Esophagus mucosa (tissue), 1 donor: ENCODE data around the gene SPG7. TPM values are rescaled to one million over a fixed set of nuclear protein-coding genes. Genes with fewer than 3 reads are reported as not detected.
A peak's percentile ranks its signal among the peaks of the same experiment; 100 is the strongest.
"Not testable (repeated sequence)": the region's sequence is repeated elsewhere in the genome, so short reads cannot be mapped to it uniquely, and the experiment has no call there.

Source experiments
- ATAC-seq: fragments of 200-7000 bp; cut with Tn5 transposase; one replicate; pipeline ENCODE4 v1.9.1; 2020
- total RNA-seq: library from RNA; stranded (reverse); gene quantifications from one replicate; pipeline ENCODE4 v1.2.4, GENCODE V29; 2023
- donor health status: DM: yes; HTN: yes; CAD: no.

The SPG7 gene
- 48.0 TPM for total RNA-seq

- peak; percentile 93 for ATAC-seq
These were observed at the start of gene SPG7 for GRCh38 chr16:89507834-89508590. Gene SPG7 (plus strand): TSS chr16:89508403. CDS start chr16:89508418, 15 bp downstream.

GRCh38 chr16:89458551-89458950, 49.7 kb upstream of the SPG7 start:
- peak; percentile 72 for ATAC-seq

DNA sequence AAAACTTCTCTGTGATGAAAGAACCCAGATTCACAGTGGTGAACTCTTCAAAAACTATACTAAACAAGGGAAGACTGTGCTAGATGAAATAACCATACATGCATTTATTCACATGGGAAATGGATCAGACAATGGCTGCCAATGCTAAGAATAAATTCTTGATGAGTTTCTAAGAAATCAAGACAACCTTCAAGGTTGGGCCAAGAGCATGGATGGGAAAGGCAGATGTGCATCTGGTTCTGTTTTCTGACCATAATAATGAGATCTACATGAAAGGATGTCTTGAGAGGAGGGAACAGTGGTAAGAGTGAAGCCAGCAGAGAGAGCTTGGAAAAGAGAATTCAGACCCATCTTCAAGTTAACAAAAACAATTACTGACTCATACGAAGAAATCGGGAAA, 49.2 kb upstream of the SPG7 start:
- no peak for ATAC-seq

- no peak for ATAC-seq
These were observed 47.6 kb upstream of the SPG7 start for GRCh38 chr16:89460556-89460955.

DNA sequence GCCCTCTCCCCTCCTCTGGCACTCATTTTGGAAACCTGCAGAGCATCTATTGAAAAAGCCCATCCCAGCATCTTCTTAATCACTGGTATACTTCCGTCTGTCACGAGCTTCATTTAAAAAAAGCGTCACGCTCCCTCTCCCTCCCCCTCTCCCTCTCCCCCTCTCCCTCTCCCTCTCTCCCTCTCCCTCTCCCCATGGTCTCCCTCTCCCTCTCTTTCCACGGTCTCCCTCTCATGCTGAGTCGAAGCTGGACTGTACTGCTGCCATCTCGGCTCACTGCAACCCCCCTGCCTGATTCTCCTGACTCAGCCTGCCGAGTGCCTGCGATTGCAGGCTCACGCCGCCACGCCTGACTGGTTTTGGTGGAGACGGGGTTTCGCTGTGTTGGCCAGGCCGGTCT, 46.3 kb upstream of the SPG7 start:
- ATAC-seq, result not testable (repeated sequence)

- ATAC-seq, result not testable (repeated sequence)
These were observed 45.6 kb upstream of the SPG7 start for GRCh38 chr16:89462639-89463038.

DNA sequence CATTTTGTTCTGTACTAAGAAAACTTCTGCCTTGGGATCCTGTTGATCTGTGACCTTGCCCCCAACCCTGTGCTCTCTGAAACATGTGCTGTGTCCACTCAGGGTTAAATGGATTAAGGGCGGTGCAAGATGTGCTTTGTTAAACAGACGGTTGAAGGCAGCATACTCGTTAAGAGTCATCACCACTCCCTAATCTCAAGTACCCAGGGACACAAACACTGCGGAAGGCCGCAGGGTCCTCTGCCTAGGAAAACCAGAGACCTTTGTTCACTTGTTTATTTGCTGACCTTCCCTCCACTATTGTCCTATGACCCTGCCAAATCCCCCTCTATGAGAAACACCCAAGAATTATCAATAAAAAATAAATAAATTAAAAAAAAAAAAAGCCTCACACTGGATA, 44.9 kb upstream of the SPG7 start:
- not testable (repeated sequence) for ATAC-seq

DNA sequence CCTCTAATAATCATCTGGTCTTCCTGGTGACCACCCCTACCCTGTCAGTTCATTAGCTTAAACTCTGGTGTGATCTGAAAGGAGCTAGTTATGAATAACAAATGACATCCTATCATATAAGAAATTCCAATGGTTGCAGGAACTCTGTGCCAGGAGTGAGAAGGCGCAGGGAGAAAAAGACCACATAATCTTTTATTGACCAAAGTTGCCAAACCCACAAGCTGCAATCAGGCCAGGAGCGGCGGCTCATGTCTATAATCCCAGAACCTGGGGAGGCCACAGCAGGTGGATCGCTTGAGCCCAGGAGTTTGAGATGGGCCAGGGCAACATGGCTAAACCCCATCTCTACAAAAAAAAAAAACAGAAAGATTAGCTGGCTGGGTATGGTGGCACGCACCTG, 41.3 kb upstream of the SPG7 start:
- no peak for ATAC-seq

DNA sequence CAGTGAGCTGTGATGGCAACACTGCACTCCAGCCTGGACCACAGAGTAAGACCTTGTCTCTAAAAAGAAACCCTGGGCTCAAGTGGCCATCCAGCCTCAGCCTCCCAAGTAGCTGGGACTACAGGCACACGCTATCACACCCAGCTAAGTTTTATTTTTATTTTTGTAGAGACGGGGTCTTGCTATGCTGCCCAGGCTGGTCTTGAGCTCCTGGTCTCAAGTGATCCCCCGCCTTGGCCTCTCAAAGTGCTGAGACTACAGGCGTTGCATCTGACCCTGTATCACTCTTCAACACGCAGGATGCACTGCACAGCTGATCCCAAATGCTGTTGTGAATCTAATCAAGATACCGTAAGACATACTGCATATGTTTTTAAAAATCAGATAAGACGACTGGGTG, 40.8 kb upstream of the SPG7 start:
- ATAC-seq, result no peak

GRCh38 chr16:89472711-89473075, 35.5 kb upstream of the SPG7 start:
- ATAC-seq, result no peak

DNA sequence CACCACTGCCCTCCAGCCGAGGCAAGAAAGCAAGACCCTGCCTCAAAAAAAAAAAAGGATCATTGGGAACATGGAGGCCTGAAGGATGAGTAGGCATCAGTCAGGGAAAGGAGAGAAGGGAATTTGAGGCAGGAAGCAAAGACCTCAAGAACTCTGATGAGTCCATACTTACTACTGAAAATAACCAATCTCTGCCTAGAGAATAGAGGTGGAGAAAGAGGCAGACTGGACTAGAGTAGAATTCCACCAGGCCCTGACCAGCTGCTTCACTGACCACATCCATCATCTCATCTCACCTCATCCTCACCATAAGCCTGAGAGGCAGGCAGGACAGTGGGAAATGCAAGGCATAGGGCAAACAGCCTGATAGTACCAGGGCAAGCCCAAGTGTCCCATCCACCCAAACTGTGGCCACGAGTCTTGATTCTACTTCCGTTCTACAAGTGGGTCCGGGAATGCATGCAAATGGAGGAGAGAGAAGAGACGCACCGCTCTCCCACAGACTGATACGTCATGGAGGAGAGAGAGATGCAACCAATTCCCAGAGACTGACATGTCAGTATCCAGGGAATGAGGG, 35.0 kb upstream of the SPG7 start:
- ATAC-seq, result no peak

DNA sequence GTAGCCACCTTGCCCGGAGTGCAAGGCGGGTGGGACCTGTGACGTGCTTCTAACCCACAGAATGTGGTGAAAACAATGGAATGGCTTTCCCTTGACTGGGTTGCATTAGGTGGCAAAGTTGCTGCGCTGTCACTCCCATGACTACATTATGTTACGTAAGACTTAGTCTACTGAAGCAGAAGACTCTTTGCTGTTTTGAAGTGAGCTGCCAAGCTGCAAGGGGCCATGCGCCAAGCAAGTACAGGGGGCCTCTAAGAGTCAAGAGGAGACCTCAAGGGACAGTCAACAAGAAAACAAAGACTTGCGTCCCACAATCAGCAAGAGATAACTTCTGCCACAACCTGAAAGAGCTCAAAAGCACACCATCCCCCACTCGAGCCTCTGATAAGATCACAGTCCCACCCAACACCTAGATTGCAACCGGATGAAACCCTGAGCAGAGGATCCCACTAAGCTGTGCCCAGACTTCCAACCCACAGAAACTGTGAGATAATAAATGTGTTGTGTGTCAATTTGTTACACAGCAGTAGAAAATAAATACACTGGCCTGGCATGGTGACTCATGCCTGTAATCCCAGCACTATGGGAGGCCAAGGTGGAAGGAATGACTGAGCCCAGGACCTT, 34.3 kb upstream of the SPG7 start:
- ATAC-seq, result peak; percentile 59

DNA sequence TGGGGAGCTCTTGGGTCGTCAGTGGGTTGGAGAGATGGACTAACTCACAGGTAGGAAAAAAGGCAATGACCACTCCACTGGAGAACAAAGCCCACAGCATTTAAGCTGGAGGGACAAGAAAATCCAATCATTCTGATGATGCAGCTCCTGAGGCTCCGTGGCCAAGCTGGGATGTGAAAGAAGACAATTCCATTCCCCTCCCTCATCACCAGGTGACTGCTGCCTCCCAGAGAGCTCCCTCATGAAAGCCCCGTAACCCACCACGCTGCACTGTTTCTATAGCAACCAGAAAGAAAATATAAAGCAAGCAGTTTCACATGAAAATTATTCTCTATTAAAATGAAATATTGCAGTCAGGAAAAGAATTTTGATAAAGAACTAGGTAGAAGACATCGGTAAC, 33.1 kb upstream of the SPG7 start:
- ATAC-seq, result no peak

DNA sequence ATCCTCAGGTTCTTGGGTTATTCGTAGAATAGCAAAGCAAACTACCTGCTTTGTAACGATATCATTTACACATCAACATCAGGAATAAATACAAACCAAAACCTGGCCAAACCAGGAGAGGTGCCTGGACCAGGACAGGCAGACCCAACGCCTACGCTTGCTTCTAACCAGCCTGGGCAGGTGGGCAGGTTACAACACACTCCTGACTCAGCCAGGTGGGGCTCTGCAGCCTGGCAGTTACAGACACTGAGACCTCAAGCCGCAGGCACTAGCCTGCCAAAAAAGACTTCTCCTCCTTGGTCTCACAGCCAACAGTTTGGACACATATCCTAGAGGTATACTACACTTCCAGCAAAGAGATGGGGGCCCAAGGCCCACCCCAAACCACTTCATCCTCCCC, 31.8 kb upstream of the SPG7 start:
- peak; percentile 91 for ATAC-seq

- peak; percentile 64 for ATAC-seq
These were observed 31.4 kb upstream of the SPG7 start for GRCh38 chr16:89476811-89477261.

GRCh38 chr16:89478576-89479221, 29.5 kb upstream of the SPG7 start:
- peak; percentile 70 for ATAC-seq

DNA sequence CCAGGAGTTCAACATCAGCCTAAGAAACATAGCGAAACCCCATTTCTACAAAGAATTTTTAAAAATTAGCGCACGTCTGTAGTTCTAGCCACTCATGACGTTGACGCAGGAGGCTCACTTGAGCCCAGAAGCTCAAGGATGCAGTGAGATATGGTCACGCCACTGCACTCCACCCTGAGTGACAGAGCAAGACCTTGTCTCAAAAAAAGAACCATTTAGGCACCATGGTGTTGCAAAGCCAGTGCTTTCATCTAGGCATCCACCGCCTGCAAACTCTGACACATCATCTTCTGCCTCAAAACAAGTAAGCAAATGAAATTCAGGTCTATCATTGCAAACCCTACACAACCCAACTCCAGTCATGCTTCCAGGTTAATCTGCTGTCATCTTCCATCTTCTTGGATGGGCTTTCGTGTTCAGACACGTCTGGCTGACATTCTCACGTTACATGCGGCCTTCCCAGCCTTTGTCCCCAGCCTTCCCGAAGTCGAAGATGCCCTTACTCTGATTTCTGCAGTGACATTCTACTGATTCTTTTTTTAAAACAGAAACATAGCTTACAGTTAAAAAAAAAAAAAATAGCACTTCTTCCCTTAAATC, 26.7 kb upstream of the SPG7 start:
- ATAC-seq, result peak; percentile 21

- no peak for ATAC-seq
These were observed 25.9 kb upstream of the SPG7 start for GRCh38 chr16:89482150-89482816.

GRCh38 chr16:89482817-89483205, 25.4 kb upstream of the SPG7 start:
- ATAC-seq, result peak; percentile 12

DNA sequence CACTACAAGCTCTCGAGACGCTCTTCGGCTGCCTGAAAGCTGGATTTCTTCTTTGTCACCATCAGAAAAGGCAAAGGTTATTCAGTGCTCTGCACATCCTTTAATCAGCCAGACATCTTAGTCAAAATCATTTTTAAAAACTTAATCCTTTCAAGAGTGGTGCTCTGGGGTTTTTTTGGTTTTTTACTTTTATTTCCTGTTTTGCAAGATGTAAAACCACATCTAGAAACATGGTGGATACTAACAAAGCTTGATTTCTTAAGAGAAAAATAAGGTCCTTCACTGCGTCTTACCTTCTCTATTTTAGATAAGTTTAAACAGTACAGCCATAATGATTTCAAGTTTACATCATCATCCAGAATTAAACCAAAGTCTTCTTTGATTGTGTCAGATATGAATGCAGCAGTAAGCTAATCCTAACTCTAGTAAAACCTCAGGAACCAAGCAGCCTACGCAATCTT, 24.1 kb upstream of the SPG7 start:
- no peak for ATAC-seq

DNA sequence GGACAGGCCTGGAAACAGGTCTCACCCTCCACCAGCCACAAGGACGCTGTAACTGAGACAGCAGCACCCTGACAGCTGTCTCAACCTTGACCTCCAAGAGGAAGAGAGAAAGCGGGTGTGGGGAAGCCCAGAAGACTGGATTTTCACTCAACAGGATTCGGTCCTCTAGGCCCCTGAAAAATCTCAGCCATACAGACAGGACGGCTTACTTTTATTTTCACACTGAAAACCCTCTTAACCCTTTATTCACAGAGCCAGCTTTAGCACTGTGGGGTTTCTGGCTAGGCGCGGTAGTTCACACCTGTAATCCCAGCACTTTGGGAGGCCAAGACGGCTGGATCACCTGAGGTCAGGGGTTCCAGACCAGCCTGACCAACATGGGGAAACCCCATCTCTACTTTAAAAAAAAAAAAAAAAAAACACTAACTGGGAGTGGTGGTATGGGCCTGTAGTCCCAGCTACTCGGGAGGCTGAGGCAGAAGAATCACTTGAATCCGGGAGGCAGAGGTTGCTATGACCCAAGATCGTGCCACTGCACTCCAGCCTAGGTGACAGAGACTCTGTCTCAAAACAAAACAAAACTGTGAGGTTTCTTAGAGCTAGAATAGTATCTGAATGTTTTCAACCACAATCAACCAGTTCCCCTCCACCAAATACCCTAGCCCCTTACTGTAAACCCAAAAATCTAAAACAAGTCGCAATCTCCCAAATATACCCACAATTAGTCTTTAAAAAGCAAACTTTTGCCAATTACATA, 23.1 kb upstream of the SPG7 start:
- ATAC-seq, result no peak
